A549 (cell line): ENCODE results near the gene FDX2.

Experiments used
- KDM5A ChIP-seq: fragments of 200-600 bp; sonication (generic); IDR thresholded peaks from 2 replicates; pipeline ENCODE4 v1.6.1; 2016; ENCODE audit warnings: antibody characterized with exemption, mild to moderate bottlenecking
- POLR2A ChIP-seq: IDR thresholded peaks from 2 replicates; pipeline ENCODE4 v1.6.1; 2012; ENCODE audit warnings: mild to moderate bottlenecking, low read length
- RCOR1 ChIP-seq: fragments of 150-350 bp; IDR thresholded peaks from 2 replicates; pipeline ENCODE4 v1.6.1; 2014; ENCODE audit warnings: antibody characterized with exemption, low read length, low read depth
- TF ChIP-seq, protein P1 (sequence below): fragments of >200 bp; sonication (Bioruptor Twin); formaldehyde crosslinking; IDR thresholded peaks from 3 replicates; pipeline ENCODE4 v1.5.1; 2016
- TF ChIP-seq, protein P2 (sequence below): fragments of >200 bp; sonication (Bioruptor Twin); formaldehyde crosslinking; IDR thresholded peaks from 2 replicates; pipeline ENCODE4 v1.6.1; 2016
- TF ChIP-seq, protein P3 (sequence below): IDR thresholded peaks from 2 replicates; pipeline ENCODE4 v1.6.1; 2012

DNA sequence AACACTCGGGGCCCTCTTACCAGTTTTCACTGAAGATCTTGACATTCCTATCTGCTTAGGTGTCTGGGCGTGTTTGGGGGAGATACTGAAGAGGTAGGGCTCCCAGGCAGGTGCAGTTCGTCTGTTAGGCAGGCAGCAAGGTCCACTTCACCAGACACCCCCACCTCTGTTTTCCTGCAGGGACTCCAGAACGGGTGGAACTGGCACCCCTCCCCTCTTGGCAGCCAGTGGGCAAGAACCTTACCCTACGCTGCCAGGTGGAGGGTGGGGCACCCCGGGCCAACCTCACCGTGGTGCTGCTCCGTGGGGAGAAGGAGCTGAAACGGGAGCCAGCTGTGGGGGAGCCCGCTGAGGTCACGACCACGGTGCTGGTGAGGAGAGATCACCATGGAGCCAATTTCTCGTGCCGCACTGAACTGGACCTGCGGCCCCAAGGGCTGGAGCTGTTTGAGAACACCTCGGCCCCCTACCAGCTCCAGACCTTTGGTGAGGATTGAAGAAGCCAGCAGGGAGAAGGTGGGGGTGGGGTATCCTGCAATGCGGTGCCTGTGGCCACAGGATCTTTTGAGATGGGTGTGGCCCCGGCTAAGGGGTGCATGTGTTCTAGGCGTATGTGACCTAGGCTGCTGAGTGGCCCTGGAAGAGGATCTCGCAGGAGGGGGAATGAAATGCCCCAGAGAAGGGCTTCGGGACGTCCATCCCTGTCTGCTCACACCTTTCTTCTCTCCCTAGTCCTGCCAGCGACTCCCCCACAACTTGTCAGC lies 32.3 kb downstream of the FDX2 start:
- no peak for TF ChIP-seq POLR2A
- TF ChIP-seq, protein P1, sequence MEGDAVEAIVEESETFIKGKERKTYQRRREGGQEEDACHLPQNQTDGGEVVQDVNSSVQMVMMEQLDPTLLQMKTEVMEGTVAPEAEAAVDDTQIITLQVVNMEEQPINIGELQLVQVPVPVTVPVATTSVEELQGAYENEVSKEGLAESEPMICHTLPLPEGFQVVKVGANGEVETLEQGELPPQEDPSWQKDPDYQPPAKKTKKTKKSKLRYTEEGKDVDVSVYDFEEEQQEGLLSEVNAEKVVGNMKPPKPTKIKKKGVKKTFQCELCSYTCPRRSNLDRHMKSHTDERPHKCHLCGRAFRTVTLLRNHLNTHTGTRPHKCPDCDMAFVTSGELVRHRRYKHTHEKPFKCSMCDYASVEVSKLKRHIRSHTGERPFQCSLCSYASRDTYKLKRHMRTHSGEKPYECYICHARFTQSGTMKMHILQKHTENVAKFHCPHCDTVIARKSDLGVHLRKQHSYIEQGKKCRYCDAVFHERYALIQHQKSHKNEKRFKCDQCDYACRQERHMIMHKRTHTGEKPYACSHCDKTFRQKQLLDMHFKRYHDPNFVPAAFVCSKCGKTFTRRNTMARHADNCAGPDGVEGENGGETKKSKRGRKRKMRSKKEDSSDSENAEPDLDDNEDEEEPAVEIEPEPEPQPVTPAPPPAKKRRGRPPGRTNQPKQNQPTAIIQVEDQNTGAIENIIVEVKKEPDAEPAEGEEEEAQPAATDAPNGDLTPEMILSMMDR: no peak
- TF ChIP-seq KDM5A: no peak
- TF ChIP-seq RCOR1: no peak
- TF ChIP-seq, protein P2, sequence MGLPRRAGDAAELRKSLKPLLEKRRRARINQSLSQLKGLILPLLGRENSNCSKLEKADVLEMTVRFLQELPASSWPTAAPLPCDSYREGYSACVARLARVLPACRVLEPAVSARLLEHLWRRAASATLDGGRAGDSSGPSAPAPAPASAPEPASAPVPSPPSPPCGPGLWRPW: no peak
- TF ChIP-seq, protein P3, sequence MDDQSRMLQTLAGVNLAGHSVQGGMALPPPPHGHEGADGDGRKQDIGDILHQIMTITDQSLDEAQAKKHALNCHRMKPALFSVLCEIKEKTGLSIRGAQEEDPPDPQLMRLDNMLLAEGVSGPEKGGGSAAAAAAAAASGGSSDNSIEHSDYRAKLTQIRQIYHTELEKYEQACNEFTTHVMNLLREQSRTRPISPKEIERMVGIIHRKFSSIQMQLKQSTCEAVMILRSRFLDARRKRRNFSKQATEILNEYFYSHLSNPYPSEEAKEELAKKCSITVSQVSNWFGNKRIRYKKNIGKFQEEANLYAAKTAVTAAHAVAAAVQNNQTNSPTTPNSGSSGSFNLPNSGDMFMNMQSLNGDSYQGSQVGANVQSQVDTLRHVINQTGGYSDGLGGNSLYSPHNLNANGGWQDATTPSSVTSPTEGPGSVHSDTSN: no peak
